ENCODE measurements around the gene POC1A. TPM values are rescaled to one million over a fixed set of nuclear protein-coding genes. Genes with fewer than 3 reads are reported as not detected.

Gene POC1A
- total RNA-seq, 1 experiment from 2014 or later, result 25.7 TPM

- no TSS peak for BruUV-seq (replicated peaks)
- ATAC-seq (no peak), DNase-seq (ENCODE audit: low read depth, low spot score) (no peak)
- in situ Hi-C loops (cut with HindIII; ENCODE audit: low pct_unique_long_range_greater_than_20kb, low sequenced_read_pairs) (no loop called here), intact Hi-C loops (cut with micrococcal nuclease; ENCODE audit: unreplicated experiment) (no loop called here)
- Histone ChIP-seq H3K9me3 (ENCODE audit: control insufficient read depth, insufficient read depth, low read depth, low read length) (no peaks in the 10 kb centered on the region), H3K36me3 (ENCODE audit: control insufficient read depth, insufficient read depth, low read length) (no peaks in the 10 kb centered on the region; the same call in 1 of the 2 replicates), H3K4me1 (ENCODE audit: control insufficient read depth, insufficient read depth, low read length) (no peaks in the 10 kb centered on the region), H3K27ac (ENCODE audit: low read length) (no peak overlapping the region), H3K4me3 (ENCODE audit: low read depth in 2 of 2, low read length in 2 of 2) (no peak overlapping the region), H3K27me3 (ENCODE audit: control insufficient read depth, insufficient read depth, low read length) (no peaks in the 10 kb centered on the region)
- ChIA-PET POLR2A (no interaction called here), CTCF (no interaction called here)
- no peak for TF ChIP-seq REST (IDR thresholded peaks at IDR 0.05; ENCODE audit: insufficient read depth in 1 of 2, low read depth in 2 of 2, low read length in 1 of 2)
- TF ChIP-seq CTCF (IDR thresholded peaks at IDR 0.05), result no peak
Measured at GRCh38 chr3:52094571-52095485, 59.4 kb downstream of the POC1A start.

GRCh38 chr3:52093756-52094545, 60.3 kb downstream of the POC1A start:
- DNase-seq (ENCODE audit: low read depth, low spot score), result no peak
- H3K27ac ChIP-seq (ENCODE audit: low read length), result no peak overlapping the region
- H3K27me3 ChIP-seq (ENCODE audit: control insufficient read depth, insufficient read depth, low read length), result no peaks in the 10 kb centered on the region
- CTCF ChIA-PET, result no interaction called here
- intact Hi-C loops (cut with micrococcal nuclease; ENCODE audit: unreplicated experiment) (no loop called here), in situ Hi-C loops (cut with HindIII; ENCODE audit: low pct_unique_long_range_greater_than_20kb, low sequenced_read_pairs) (no loop called here)
- no peak overlapping the region for H3K4me3 ChIP-seq (ENCODE audit: low read depth in 2 of 2, low read length in 2 of 2)
- H3K9me3 ChIP-seq (ENCODE audit: control insufficient read depth, insufficient read depth, low read depth, low read length), result no peaks in the 10 kb centered on the region
- no TSS peak for BruUV-seq (replicated peaks)
- 0 out of 2 replicates have a peak, but pooled peaks have one; percentile 22 for ATAC-seq
- no peaks in the 10 kb centered on the region; the same call in 1 of the 2 replicates for H3K4me1 ChIP-seq (ENCODE audit: control insufficient read depth, insufficient read depth, low read length)
- POLR2A ChIA-PET, result interaction anchor here (0.5 kb wide), 1 partner anchor 22 kb away, joined by 5 read pairs; no protein-coding TSS in a partner anchor
- TF ChIP-seq CTCF (IDR thresholded peaks at IDR 0.05) (no peak), REST (IDR thresholded peaks at IDR 0.05; ENCODE audit: insufficient read depth in 1 of 2, low read depth in 2 of 2, low read length in 1 of 2) (no peak), TCF7L2 (IDR thresholded peaks at IDR 0.05; ENCODE audit: low read depth, low read length) (no peak), POLR2AphosphoS5 (IDR thresholded peaks at IDR 0.05; ENCODE audit: low read depth, low read length) (no peak), SIN3A (IDR thresholded peaks at IDR 0.05; ENCODE audit: borderline replicate concordance, insufficient read depth, low read depth, low read length) (no peak)
- H3K36me3 ChIP-seq (ENCODE audit: control insufficient read depth, insufficient read depth, low read length), result no peaks in the 10 kb centered on the region; the same call in 1 of the 2 replicates

All from Panc1 (cell line).